ENCODE measurements around the gene CSPG4. TPM values are rescaled to one million over a fixed set of nuclear protein-coding genes. Genes with fewer than 3 reads are reported as not detected.
"Not testable (repeated sequence)": the region's sequence is repeated elsewhere in the genome, so short reads cannot be mapped to it uniquely, and the experiment has no call there.

The CSPG4 gene
- total RNA-seq, 4 donors from 2014 or later, result 29.9 to 144 (median 49.7) TPM

GRCh38 chr15:75758071-75758872, 45.6 kb upstream of the CSPG4 start:
- peak; percentile 71 for DNase-seq (ENCODE audit: low spot score)
- peak; percentile 97 for ATAC-seq (ENCODE audit: low FRiP score)
- no peak for TF ChIP-seq CTCF (IDR thresholded peaks at IDR 0.05)

- not testable (repeated sequence) for ATAC-seq (ENCODE audit: low FRiP score); DNase-seq (ENCODE audit: low spot score)
Observed at GRCh38 chr15:75754871-75755270, 42.2 kb upstream of the CSPG4 start.

- no peak for TF ChIP-seq CTCF (IDR thresholded peaks at IDR 0.05)
- ATAC-seq (ENCODE audit: low FRiP score), result no peak
- DNase-seq (ENCODE audit: low spot score), result no peak
Observed at GRCh38 chr15:75753145-75753544, 40.5 kb upstream of the CSPG4 start.

- ATAC-seq (ENCODE audit: low FRiP score) (no peak), DNase-seq (ENCODE audit: low spot score) (no peak)
- no peak for TF ChIP-seq CTCF (IDR thresholded peaks at IDR 0.05)
Observed at GRCh38 chr15:75751891-75752290, 39.2 kb upstream of the CSPG4 start.

- no peak for ATAC-seq (ENCODE audit: low FRiP score)
- no peak for TF ChIP-seq CTCF (IDR thresholded peaks at IDR 0.05)
- DNase-seq (ENCODE audit: low spot score), result no peak
Observed at GRCh38 chr15:75751116-75751875, 38.6 kb upstream of the CSPG4 start.

GRCh38 chr15:75750261-75751050, 37.8 kb upstream of the CSPG4 start:
- DNase-seq (ENCODE audit: low spot score), result no peak
- no peak for ATAC-seq (ENCODE audit: low FRiP score)
- no peak for TF ChIP-seq CTCF (IDR thresholded peaks at IDR 0.05)

GRCh38 chr15:75749820-75750219, 37.2 kb upstream of the CSPG4 start:
- no peak for DNase-seq (ENCODE audit: low spot score)
- TF ChIP-seq CTCF (IDR thresholded peaks at IDR 0.05), result no peak
- ATAC-seq (ENCODE audit: low FRiP score), result no peak

GRCh38 chr15:75748882-75749281, 36.2 kb upstream of the CSPG4 start:
- DNase-seq (ENCODE audit: low spot score); ATAC-seq (ENCODE audit: low FRiP score): not testable (repeated sequence)

GRCh38 chr15:75747121-75747520, 34.5 kb upstream of the CSPG4 start:
- ATAC-seq (ENCODE audit: low FRiP score); DNase-seq (ENCODE audit: low spot score): not testable (repeated sequence)
